MM.1S (cell line): Measurements from ENCODE around the gene ZNF593OS.

Experiments used
- DNase-seq: peaks from one replicate; pipeline ENCODE4 v3.0.0-alpha.2; 2015
- H2AFZ ChIP-seq: fragments of 300-600 bp; sonication (generic); 2 replicates; pipeline ENCODE4 v1.6.0; 2016; ENCODE audit warnings: antibody characterized with exemption, low read length
- H3F3A ChIP-seq: fragments of 300-600 bp; sonication (generic); 2 replicates; pipeline ENCODE4 v1.6.1; 2016; ENCODE audit warnings: mild to moderate bottlenecking, antibody characterized with exemption, low read length, moderate library complexity, mixed read lengths; ENCODE audit not compliant: insufficient read depth
- H3K27ac ChIP-seq: fragments of 300-600 bp; sonication (generic); 2 replicates; pipeline ENCODE4 v1.5.1; 2016; ENCODE audit warnings: mild to moderate bottlenecking, low read length
- H3K27me3 ChIP-seq: fragments of 300-600 bp; sonication (generic); replicated peaks from 2 replicates; pipeline ENCODE4 v1.6.0; 2016; ENCODE audit warnings: low read length; ENCODE audit not compliant: insufficient read depth
- H3K36me3 ChIP-seq: fragments of 300-600 bp; sonication (generic); replicated peaks from 2 replicates; pipeline ENCODE4 v1.6.1; 2016; ENCODE audit warnings: mild to moderate bottlenecking, low read length, mixed read lengths; ENCODE audit not compliant: insufficient read depth
- H3K4me1 ChIP-seq: fragments of 300-600 bp; sonication (generic); 2 replicates; pipeline ENCODE4 v1.6.1; 2016; ENCODE audit warnings: low read length, mixed read lengths
- H3K4me2 ChIP-seq: fragments of 300-600 bp; sonication (generic); 2 replicates; pipeline ENCODE4 v1.6.0; 2016; ENCODE audit warnings: low read depth, low read length
- H3K4me3 ChIP-seq: fragments of 300-600 bp; sonication (generic); 2 replicates; pipeline ENCODE4 v1.5.1; 2016; ENCODE audit warnings: low read length, mixed read lengths
- H3K79me2 ChIP-seq: fragments of 300-600 bp; sonication (generic); 2 replicates; pipeline ENCODE4 v1.6.1; 2016; ENCODE audit warnings: mixed run types, low read length, mixed read lengths
- H3K9ac ChIP-seq: fragments of 300-600 bp; sonication (generic); 2 replicates; pipeline ENCODE4 v1.6.1; 2016; ENCODE audit warnings: low read length, mixed read lengths
- H3K9me2 ChIP-seq: fragments of 300-600 bp; sonication (generic); replicated peaks from 2 replicates; pipeline ENCODE4 v1.6.1; 2016; ENCODE audit warnings: mild to moderate bottlenecking, low read length, mixed read lengths; ENCODE audit not compliant: insufficient read depth
- H3K9me3 ChIP-seq: fragments of 300-600 bp; sonication (generic); replicated peaks from 2 replicates; pipeline ENCODE4 v1.6.1; 2016; ENCODE audit warnings: mild to moderate bottlenecking, low read length, mixed read lengths; ENCODE audit not compliant: insufficient read depth
- H4K20me1 ChIP-seq: fragments of 300-600 bp; sonication (generic); 2 replicates; pipeline ENCODE4 v1.6.1; 2016; ENCODE audit warnings: mild to moderate bottlenecking, low read length, moderate library complexity, mixed read lengths; ENCODE audit not compliant: insufficient read depth
- CTCF ChIP-seq: fragments of 300-600 bp; sonication (generic); IDR thresholded peaks from 2 replicates; pipeline ENCODE4 v1.5.1; 2016; ENCODE audit warnings: antibody characterized with exemption, low read length, mixed read lengths
- EZH2 ChIP-seq: fragments of 300-600 bp; sonication (generic); optimal IDR thresholded peaks from 2 replicates; pipeline ENCODE3; 2017; ENCODE audit warnings: low read depth, mild to moderate bottlenecking, antibody characterized with exemption, low read length, mixed read lengths
- EZH2phosphoT487 ChIP-seq: fragments of 300-600 bp; sonication (generic); IDR thresholded peaks from 2 replicates; pipeline ENCODE4 v1.6.1; 2018; ENCODE audit warnings: antibody characterized with exemption, low read length

ZNF593OS gene

GRCh38 chr1:26181586-26182382 lies 10.2 kb upstream of the ZNF593OS start:
- H3K9me3 ChIP-seq, result no peaks in the 10 kb centered on the region
- H3K4me2 ChIP-seq, result no peak overlapping the region
- H3K9me2 ChIP-seq, result no peaks in the 10 kb centered on the region
- no peaks in the 10 kb centered on the region for H3F3A ChIP-seq
- no peak overlapping the region for H3K27ac ChIP-seq
- H4K20me1 ChIP-seq, result no peaks in the 10 kb centered on the region
- H3K36me3 ChIP-seq, result no peaks in the 10 kb centered on the region
- no peak for TF ChIP-seq CTCF
- TF ChIP-seq EZH2phosphoT487, result no peak
- no peak for TF ChIP-seq EZH2
- H3K4me3 ChIP-seq, result no peak overlapping the region
- H3K79me2 ChIP-seq, result peaks cover 10% of the 10 kb centered on the region
- no peak overlapping the region for H2AFZ ChIP-seq
- H3K27me3 ChIP-seq, result no peaks in the 10 kb centered on the region
- DNase-seq, result no peak
- H3K9ac ChIP-seq, result no peak overlapping the region
- peaks cover 14% of the 10 kb centered on the region for H3K4me1 ChIP-seq

GRCh38 chr1:26180010-26180506 lies 8.4 kb upstream of the ZNF593OS start:
- peaks cover 10% of the 10 kb centered on the region for H3K79me2 ChIP-seq
- H3K9ac ChIP-seq, result peak overlapping the region; percentile 31; the same call in 1 of the 2 replicates
- no peak for DNase-seq
- no peaks in the 10 kb centered on the region for H3K9me2 ChIP-seq
- H4K20me1 ChIP-seq, result no peaks in the 10 kb centered on the region
- no peaks in the 10 kb centered on the region for H3F3A ChIP-seq
- no peaks in the 10 kb centered on the region for H3K9me3 ChIP-seq
- peak overlapping the region; percentile 63 for H3K4me2 ChIP-seq
- no peak overlapping the region for H3K4me3 ChIP-seq
- TF ChIP-seq EZH2, result no peak
- no peak for TF ChIP-seq EZH2phosphoT487
- no peak for TF ChIP-seq CTCF
- no peaks in the 10 kb centered on the region for H3K27me3 ChIP-seq
- H3K4me1 ChIP-seq, result peaks cover 14% of the 10 kb centered on the region
- no peaks in the 10 kb centered on the region for H3K36me3 ChIP-seq
- peak overlapping the region; percentile 77 for H2AFZ ChIP-seq
- peak overlapping the region; percentile 29; the same call in 1 of the 2 replicates for H3K27ac ChIP-seq

GRCh38 chr1:26177182-26177684 lies 5.6 kb upstream of the ZNF593OS start, which contains the start of gene CNKSR1:
Gene CNKSR1, plus strand, starts transcription at chr1:26177491. Its CDS starts 57 bp downstream, at chr1:26177548.
- no peaks in the 10 kb centered on the region for H3K9me2 ChIP-seq
- TF ChIP-seq CTCF (peak; percentile 29), EZH2phosphoT487 (no peak), EZH2 (no peak)
- DNase-seq, result peak; percentile 69
- H3K9ac ChIP-seq, result peak within 1 kb of the TSS; percentile 45; the same call in 1 of the 2 replicates
- H2AFZ ChIP-seq, result peak within 1 kb of the TSS; percentile 51
- H4K20me1 ChIP-seq, result no peaks in the 10 kb centered on the region
- H3K79me2 ChIP-seq, result peaks cover 10% of the 10 kb centered on the region
- H3K4me2 ChIP-seq, result peak within 1 kb of the TSS; percentile 49; the same call in 1 of the 2 replicates
- H3K4me3 ChIP-seq, result peak within 1 kb of the TSS; percentile 65
- H3K27me3 ChIP-seq, result no peaks in the 10 kb centered on the region
- no peaks in the 10 kb centered on the region for H3F3A ChIP-seq
- no peaks in the 10 kb centered on the region for H3K36me3 ChIP-seq
- no peaks in the 10 kb centered on the region for H3K9me3 ChIP-seq
- H3K4me1 ChIP-seq, result peaks cover 14% of the 10 kb centered on the region
- no peak within 1 kb of the TSS for H3K27ac ChIP-seq
